GM19238 (cell line): ENCODE measurements around the gene PAX1.

Source experiments
- DNase-seq: peaks from one replicate; pipeline ENCODE4 v3.0.0; 2011; ENCODE audit warnings: low spot score; ENCODE audit not compliant: insufficient read length

The PAX1 gene

GRCh38 chr20:21725892-21726291 is 20.4 kb downstream of the PAX1 start:
- no peak for DNase-seq

GRCh38 chr20:21729316-21729715 is 23.9 kb downstream of the PAX1 start:
- no peak for DNase-seq

- DNase-seq, result no peak
Measured at GRCh38 chr20:21739161-21739560, 33.7 kb downstream of the PAX1 start.

- DNase-seq, result no peak
Measured at GRCh38 chr20:21739682-21740081, 34.2 kb downstream of the PAX1 start.

- DNase-seq, result no peak
Measured at GRCh38 chr20:21741266-21741665, 35.8 kb downstream of the PAX1 start.

GRCh38 chr20:21762646-21763045 is 57.2 kb downstream of the PAX1 start:
- DNase-seq, result no peak

- DNase-seq, result no peak
Measured at GRCh38 chr20:21767200-21767738, 61.8 kb downstream of the PAX1 start.

GRCh38 chr20:21767739-21768223 is 62.3 kb downstream of the PAX1 start:
- DNase-seq, result no peak
